Body of pancreas (tissue), 4 donors: ENCODE measurements around the gene ARHGEF4.

ENCODE experiments used
- POLR2A ChIP-seq, 3 donors: fragments of 450-650 bp; IDR thresholded peaks; one replicate each; pipeline ENCODE4 v1.6.1; 2016; ENCODE audit warnings: antibody characterized with exemption in 3 of 3, mild to moderate bottlenecking in 2 of 3
- TF ChIP-seq, protein P1 (sequence below), 7 experiments: fragments of 450-650 bp in 4 of 7; fragments of 200-600 bp in 3 of 7; sonication (generic) in 3 of 7; IDR thresholded peaks; one replicate each; pipeline ENCODE4 v1.5.1; 2016 to 2019; ENCODE audit warnings: antibody characterized with exemption in 7 of 7

DNA sequence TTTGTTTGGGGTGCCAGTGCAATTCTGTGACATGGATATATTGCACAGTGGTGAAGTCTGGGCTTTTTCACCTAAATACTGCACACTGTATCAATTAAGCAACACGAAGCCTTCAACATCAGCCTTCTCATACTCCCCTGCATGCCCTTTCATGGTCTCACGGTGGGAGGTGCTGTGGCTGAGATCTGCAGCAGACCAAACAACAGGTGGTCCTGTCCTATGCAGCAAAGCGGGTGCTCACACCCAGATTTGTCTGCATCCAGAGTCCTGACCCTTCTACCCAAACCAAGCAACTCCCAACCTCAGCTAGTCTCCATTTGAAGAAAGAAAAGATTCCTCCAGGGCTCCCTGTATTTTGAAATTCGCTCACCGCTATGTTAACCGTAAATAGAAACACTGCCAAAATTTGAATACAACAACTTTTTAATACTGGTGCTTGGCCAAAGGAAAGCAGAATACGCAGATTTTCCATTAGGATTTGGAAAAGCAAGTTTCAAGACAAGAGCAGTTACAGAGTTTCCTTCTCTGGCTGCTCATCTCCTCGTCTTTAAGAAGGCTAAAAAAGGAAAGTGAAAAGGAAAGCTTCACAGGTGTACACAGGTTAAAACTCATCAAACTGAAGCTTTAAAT, 221.6 kb downstream of the ARHGEF4 start:
- TF ChIP-seq, protein P1, sequence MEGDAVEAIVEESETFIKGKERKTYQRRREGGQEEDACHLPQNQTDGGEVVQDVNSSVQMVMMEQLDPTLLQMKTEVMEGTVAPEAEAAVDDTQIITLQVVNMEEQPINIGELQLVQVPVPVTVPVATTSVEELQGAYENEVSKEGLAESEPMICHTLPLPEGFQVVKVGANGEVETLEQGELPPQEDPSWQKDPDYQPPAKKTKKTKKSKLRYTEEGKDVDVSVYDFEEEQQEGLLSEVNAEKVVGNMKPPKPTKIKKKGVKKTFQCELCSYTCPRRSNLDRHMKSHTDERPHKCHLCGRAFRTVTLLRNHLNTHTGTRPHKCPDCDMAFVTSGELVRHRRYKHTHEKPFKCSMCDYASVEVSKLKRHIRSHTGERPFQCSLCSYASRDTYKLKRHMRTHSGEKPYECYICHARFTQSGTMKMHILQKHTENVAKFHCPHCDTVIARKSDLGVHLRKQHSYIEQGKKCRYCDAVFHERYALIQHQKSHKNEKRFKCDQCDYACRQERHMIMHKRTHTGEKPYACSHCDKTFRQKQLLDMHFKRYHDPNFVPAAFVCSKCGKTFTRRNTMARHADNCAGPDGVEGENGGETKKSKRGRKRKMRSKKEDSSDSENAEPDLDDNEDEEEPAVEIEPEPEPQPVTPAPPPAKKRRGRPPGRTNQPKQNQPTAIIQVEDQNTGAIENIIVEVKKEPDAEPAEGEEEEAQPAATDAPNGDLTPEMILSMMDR (IDR thresholded peaks at IDR 0.05) = no peak
- no peak for TF ChIP-seq POLR2A (IDR thresholded peaks at IDR 0.05)
